ENCODE data around the gene COL26A1.

DNA sequence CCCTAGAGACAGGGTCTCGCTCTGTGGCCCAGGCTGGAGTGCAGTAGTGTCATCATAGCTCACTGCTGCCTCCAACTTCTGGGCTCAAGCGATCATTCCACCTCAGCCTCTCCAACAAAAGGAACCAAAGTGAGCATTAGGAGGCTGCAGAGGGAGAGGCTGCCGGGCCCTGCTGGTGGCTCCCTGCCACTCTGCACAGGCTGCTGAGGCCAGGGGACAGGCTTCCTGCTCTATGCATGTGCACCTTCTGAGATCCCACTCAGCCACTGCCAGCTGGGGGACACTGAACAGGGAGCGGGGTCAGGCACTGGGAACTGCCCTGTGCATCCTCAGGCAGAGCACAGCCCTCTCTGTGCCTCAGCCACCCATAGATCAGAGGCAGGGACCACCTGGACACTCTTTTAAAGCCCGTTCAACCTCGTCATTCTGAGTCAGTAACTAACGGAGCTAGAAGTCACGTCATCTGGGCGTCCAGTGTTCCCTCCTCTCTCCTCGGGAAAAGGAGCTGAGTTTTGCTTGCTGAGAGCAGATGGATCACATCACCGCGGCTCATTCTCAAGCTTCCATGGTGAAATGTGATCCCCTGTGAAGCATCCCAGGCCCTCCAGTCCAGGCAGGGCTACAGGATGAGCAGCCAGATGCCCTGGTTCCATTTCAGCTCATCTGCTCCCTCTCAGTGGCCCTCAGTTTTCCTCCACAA is 156.8 kb downstream of the COL26A1 start:
- TF ChIP-seq CTCF (IDR thresholded peaks at IDR 0.05) (no peak), POLR2A (IDR thresholded peaks at IDR 0.05) (no peak)
